ENCODE data around the gene WDR77. TPM values are rescaled to one million over a fixed set of nuclear protein-coding genes. Genes with fewer than 3 reads are reported as not detected.

WDR77 gene
- total and polyA plus RNA-seq, 7 donors = 13.8 to 29.5 (median 18.4) TPM

- Histone ChIP-seq H3K9me3 (no peaks in the 10 kb centered on the region), H3K27ac (no peak overlapping the region), H3K27me3 (no peaks in the 10 kb centered on the region), H3K36me3 (peaks cover 0 to 4% (median 1%) of the 10 kb centered on the region in 4 donors), H3K4me1 (peaks cover 0 to 9% (median 0%) of the 10 kb centered on the region in 4 donors), H3K4me3 (no peak overlapping the region)
- no peak for TF ChIP-seq POLR2AphosphoS5 (IDR thresholded peaks at IDR 0.05)
- no peak for TF ChIP-seq EP300 (IDR thresholded peaks at IDR 0.05)
- TF ChIP-seq, protein P1, sequence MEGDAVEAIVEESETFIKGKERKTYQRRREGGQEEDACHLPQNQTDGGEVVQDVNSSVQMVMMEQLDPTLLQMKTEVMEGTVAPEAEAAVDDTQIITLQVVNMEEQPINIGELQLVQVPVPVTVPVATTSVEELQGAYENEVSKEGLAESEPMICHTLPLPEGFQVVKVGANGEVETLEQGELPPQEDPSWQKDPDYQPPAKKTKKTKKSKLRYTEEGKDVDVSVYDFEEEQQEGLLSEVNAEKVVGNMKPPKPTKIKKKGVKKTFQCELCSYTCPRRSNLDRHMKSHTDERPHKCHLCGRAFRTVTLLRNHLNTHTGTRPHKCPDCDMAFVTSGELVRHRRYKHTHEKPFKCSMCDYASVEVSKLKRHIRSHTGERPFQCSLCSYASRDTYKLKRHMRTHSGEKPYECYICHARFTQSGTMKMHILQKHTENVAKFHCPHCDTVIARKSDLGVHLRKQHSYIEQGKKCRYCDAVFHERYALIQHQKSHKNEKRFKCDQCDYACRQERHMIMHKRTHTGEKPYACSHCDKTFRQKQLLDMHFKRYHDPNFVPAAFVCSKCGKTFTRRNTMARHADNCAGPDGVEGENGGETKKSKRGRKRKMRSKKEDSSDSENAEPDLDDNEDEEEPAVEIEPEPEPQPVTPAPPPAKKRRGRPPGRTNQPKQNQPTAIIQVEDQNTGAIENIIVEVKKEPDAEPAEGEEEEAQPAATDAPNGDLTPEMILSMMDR (IDR thresholded peaks at IDR 0.05) = no peak
- TF ChIP-seq POLR2A (IDR thresholded peaks at IDR 0.05) = no peak
- WGBS, 2 donors = 86 to 90% methylated on average over 3 of the region's 3 CpGs
- intact Hi-C loops (cut with DNase I) = no loop called here
- DNase-seq = no peak
Measured at GRCh38 chr1:111415461-111415860, 33.6 kb downstream of the WDR77 start.

GRCh38 chr1:111414756-111415155, 34.3 kb downstream of the WDR77 start:
- Histone ChIP-seq H3K36me3 (peaks cover 0 to 4% (median 1%) of the 10 kb centered on the region in 4 donors), H3K4me3 (no peak overlapping the region), H3K9me3 (no peaks in the 10 kb centered on the region), H3K27ac (no peak overlapping the region), H3K27me3 (no peaks in the 10 kb centered on the region), H3K4me1 (peaks cover 0 to 9% (median 0%) of the 10 kb centered on the region in 4 donors)
- WGBS, 2 donors = 78 to 92% methylated on average over 2 of the region's 2 CpGs
- TF ChIP-seq POLR2AphosphoS5 (IDR thresholded peaks at IDR 0.05) (no peak), POLR2A (IDR thresholded peaks at IDR 0.05) (no peak), EP300 (IDR thresholded peaks at IDR 0.05) (no peak)
- TF ChIP-seq, protein P1 (IDR thresholded peaks at IDR 0.05) = no peak
- DNase-seq = no peak
- intact Hi-C loops (cut with DNase I) = no loop called here

DNA sequence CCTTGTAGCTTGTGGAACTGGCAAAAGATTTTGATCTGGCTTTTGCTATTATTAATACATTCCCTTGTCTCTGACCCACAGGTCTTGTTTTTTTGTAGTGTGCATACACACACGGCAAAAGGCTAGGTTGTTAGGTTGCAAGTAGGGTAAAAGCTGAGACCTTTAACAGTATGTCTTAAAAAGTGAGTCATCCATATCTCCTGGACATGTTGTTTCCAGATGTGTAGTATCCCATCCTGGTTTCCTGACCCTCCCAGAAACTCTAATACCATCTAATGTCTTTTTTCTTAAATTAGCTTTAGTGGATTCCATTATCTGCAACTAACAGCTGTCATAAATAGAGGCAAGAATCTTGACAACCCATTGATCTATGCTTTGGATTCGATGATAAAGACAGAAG, 36.2 kb downstream of the WDR77 start:
- WGBS, 2 donors = 82 to 88% methylated on average over 2 of the region's 2 CpGs
- Histone ChIP-seq H3K27ac (no peak overlapping the region), H3K9me3 (no peaks in the 10 kb centered on the region), H3K4me3 (no peak overlapping the region), H3K4me1 (peaks cover 0 to 5% (median 0%) of the 10 kb centered on the region in 4 donors), H3K27me3 (no peaks in the 10 kb centered on the region), H3K36me3 (peaks cover 0 to 4% (median 1%) of the 10 kb centered on the region in 4 donors)
- intact Hi-C loops (cut with DNase I) = no loop called here
- no peak for TF ChIP-seq EP300 (IDR thresholded peaks at IDR 0.05)
- TF ChIP-seq POLR2A (IDR thresholded peaks at IDR 0.05) = no peak
- DNase-seq = no peak

GRCh38 chr1:111407301-111407700, 41.8 kb downstream of the WDR77 start:
- 73 to 87% methylated on average over 6 of the region's 6 CpGs for WGBS, 2 donors
- intact Hi-C loops (cut with DNase I) = no loop called here

DNA sequence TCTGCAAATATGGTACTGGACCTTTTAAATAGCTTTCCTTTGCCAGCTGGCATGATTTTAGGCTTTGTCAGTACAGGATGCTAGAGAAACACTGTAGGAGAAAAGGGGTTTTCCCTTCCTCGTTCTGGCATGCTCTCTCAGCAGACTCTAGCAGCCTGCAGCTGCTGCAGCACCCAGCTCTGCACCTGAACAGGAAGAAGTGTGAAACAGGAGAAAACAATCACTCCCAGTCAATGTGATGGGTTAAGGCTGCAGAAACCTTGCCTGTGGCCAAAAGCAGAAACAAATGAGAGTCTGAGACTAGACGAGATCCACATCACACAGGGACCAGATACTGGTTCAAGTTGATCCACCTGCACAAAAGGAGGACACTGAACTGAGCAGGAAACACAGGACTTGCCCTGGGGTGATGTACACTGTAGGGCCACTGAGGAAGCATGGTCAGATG, 42.7 kb downstream of the WDR77 start:
- Histone ChIP-seq H3K27ac (no peak overlapping the region), H3K27me3 (no peaks in the 10 kb centered on the region), H3K4me3 (no peak overlapping the region), H3K4me1 (no peaks in the 10 kb centered on the region), H3K9me3 (no peaks in the 10 kb centered on the region), H3K36me3 (no peaks in the 10 kb centered on the region)
- 0 to 3% methylated on average over 2 of the region's 2 CpGs for WGBS, 2 donors
- DNase-seq = no peak
- TF ChIP-seq EP300 (IDR thresholded peaks at IDR 0.05) (no peak), POLR2AphosphoS5 (IDR thresholded peaks at IDR 0.05) (peak in 1 of 4 donors; percentile 24), POLR2A (IDR thresholded peaks at IDR 0.05) (no peak)
- intact Hi-C loops (cut with DNase I) = no loop called here

More at GRCh38 chr1:111407301-111407700, 41.8 kb downstream of the WDR77 start:
- Histone ChIP-seq H3K36me3 (no peaks in the 10 kb centered on the region), H3K27me3 (no peaks in the 10 kb centered on the region), H3K4me1 (no peaks in the 10 kb centered on the region), H3K9me3 (no peaks in the 10 kb centered on the region), H3K27ac (no peak overlapping the region), H3K4me3 (no peak overlapping the region)
- no peak for DNase-seq
- no peak for TF ChIP-seq POLR2A (IDR thresholded peaks at IDR 0.05)
- TF ChIP-seq, protein P1 (IDR thresholded peaks at IDR 0.05) = no peak
- no peak for TF ChIP-seq EP300 (IDR thresholded peaks at IDR 0.05)
- TF ChIP-seq POLR2AphosphoS5 (IDR thresholded peaks at IDR 0.05) = no peak

DNA sequence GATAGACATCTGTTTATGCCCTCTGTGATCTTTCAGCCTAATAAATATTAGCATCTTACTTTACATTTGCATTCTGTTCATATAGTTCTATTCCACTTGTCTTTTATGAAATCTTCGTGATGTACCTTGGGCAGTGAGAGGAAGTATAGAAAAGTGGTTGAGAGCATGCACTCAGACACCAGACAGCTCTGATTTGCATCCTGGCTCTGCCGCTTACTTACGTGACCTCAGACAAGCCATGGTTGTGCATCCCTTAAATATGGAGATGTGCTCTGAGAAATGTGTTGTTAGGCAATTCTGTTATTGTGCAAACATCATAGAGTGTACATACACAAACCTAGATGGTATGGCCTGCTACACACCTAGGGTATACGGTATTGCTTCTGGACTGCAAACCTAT, 44.5 kb downstream of the WDR77 start:
- H3K36me3 ChIP-seq = no peaks in the 10 kb centered on the region
- no peak overlapping the region for H3K4me3 ChIP-seq
- H3K27ac ChIP-seq = no peak overlapping the region
- WGBS, 2 donors = 66 to 79% methylated on average over 4 of the region's 4 CpGs
- no peaks in the 10 kb centered on the region for H3K4me1 ChIP-seq
- no peak for DNase-seq
- intact Hi-C loops (cut with DNase I) = no loop called here
- TF ChIP-seq POLR2A (IDR thresholded peaks at IDR 0.05) (no peak), EP300 (IDR thresholded peaks at IDR 0.05) (no peak), POLR2AphosphoS5 (IDR thresholded peaks at IDR 0.05) (no peak)
- TF ChIP-seq, protein P1 (IDR thresholded peaks at IDR 0.05) = no peak
- H3K9me3 ChIP-seq = no peaks in the 10 kb centered on the region
- no peaks in the 10 kb centered on the region for H3K27me3 ChIP-seq

All from sigmoid colon (tissue), 7 donors.